LNCAP (cell line): ENCODE data around the gene CHMP4A.
A peak's percentile ranks its signal among the peaks of the same experiment; 100 is the strongest.

Experiments
- CTCF ChIP-seq: fragments of 450-650 bp; IDR thresholded peaks from 2 replicates; pipeline ENCODE4 v1.5.1; 2017; ENCODE audit warnings: mild to moderate bottlenecking

CHMP4A gene

GRCh38 chr14:24171422-24172260, 41.6 kb downstream of the CHMP4A start, which contains the start of gene REC8:
REC8 (plus strand) TSS chr14:24172080; CDS start chr14:24172553, 473 bp downstream.
- TF ChIP-seq CTCF, result no peak

GRCh38 chr14:24167469-24168114, 45.7 kb downstream of the CHMP4A start:
- TF ChIP-seq CTCF, result no peak

- TF ChIP-seq CTCF, result no peak
These were observed 47.5 kb downstream of the CHMP4A start for GRCh38 chr14:24165785-24166184.

- TF ChIP-seq CTCF, result no peak
These were observed 48.7 kb downstream of the CHMP4A start for GRCh38 chr14:24164518-24164991.

- no peak for TF ChIP-seq CTCF
These were observed 51.2 kb downstream of the CHMP4A start for GRCh38 chr14:24162093-24162492.

- peak; percentile 97 for TF ChIP-seq CTCF
These were observed 52.2 kb downstream of the CHMP4A start, which contains the start of gene IRF9 for GRCh38 chr14:24160850-24161804. IRF9 (plus strand) TSS chr14:24161265; CDS start chr14:24162145, 880 bp downstream.

GRCh38 chr14:24160499-24160849, 52.8 kb downstream of the CHMP4A start:
- no peak for TF ChIP-seq CTCF
